Measurements from ENCODE around the gene CLECL1.
A peak's percentile ranks its signal among the peaks of the same experiment; 100 is the strongest.
"Not testable (repeated sequence)": the region's sequence is repeated elsewhere in the genome, so short reads cannot be mapped to it uniquely, and the experiment has no call there.

CLECL1 gene

DNA sequence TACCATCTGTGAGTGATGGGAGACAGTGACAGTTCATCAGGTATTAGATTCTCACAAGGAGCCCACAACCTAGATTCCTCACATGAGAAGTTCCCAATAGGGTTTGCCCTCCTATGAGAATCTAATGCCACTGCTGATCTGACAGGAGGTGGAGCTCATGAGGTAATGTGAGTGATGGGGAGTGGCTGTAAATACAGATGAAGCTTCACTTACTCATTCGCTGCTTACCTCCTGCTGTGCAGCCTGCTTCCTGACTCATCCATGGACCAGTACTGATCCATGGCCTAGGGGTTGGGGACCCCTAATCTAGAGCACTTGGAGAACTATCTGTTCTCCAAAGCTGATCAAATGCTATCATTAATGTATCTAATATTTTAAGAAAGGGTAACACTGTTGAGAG lies 45.7 kb downstream of the CLECL1 start:
- no peak for DNase-seq (ENCODE audit: low read depth)
- TF ChIP-seq, protein P1, sequence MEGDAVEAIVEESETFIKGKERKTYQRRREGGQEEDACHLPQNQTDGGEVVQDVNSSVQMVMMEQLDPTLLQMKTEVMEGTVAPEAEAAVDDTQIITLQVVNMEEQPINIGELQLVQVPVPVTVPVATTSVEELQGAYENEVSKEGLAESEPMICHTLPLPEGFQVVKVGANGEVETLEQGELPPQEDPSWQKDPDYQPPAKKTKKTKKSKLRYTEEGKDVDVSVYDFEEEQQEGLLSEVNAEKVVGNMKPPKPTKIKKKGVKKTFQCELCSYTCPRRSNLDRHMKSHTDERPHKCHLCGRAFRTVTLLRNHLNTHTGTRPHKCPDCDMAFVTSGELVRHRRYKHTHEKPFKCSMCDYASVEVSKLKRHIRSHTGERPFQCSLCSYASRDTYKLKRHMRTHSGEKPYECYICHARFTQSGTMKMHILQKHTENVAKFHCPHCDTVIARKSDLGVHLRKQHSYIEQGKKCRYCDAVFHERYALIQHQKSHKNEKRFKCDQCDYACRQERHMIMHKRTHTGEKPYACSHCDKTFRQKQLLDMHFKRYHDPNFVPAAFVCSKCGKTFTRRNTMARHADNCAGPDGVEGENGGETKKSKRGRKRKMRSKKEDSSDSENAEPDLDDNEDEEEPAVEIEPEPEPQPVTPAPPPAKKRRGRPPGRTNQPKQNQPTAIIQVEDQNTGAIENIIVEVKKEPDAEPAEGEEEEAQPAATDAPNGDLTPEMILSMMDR (conservative IDR thresholded peaks at IDR 0.05; ENCODE audit: low read depth, low read length) = no peak
- no peak overlapping the region for H3K4me3 ChIP-seq (ENCODE audit: low read length)

GRCh38 chr12:9685915-9686314 lies 47.0 kb downstream of the CLECL1 start:
- TF ChIP-seq, protein P1 (conservative IDR thresholded peaks at IDR 0.05; ENCODE audit: low read depth, low read length) = no peak
- no peak for DNase-seq (ENCODE audit: low read depth)
- no peak overlapping the region for H3K4me3 ChIP-seq (ENCODE audit: low read length)

- DNase-seq (ENCODE audit: low read depth); H3K4me3 ChIP-seq (ENCODE audit: low read length): not testable (repeated sequence)
Measured at GRCh38 chr12:9685366-9685765, 47.5 kb downstream of the CLECL1 start.

GRCh38 chr12:9682949-9683348 lies 49.9 kb downstream of the CLECL1 start:
- H3K4me3 ChIP-seq (ENCODE audit: low read length); DNase-seq (ENCODE audit: low read depth): not testable (repeated sequence)

GRCh38 chr12:9682508-9682907 lies 50.4 kb downstream of the CLECL1 start:
- not testable (repeated sequence) for H3K4me3 ChIP-seq (ENCODE audit: low read length); DNase-seq (ENCODE audit: low read depth)

DNA sequence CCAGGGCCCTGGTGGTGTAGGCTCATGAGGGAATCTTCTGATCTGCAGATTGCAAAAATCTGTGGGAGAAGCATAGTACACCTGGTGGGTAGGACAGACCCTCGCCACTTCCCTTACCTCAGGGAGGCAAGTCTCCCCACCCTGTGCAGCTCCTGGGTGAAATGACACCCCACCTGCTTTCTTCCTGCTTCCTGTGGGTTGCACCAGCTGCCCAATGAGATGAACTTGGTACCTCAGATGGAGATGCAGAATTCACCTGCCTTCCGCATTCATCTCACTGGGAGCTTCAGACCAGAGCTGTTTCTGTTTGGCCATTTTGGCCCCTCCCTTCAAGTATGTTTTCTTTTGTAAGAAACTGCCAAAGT lies 58.7 kb downstream of the CLECL1 start:
- TF ChIP-seq, protein P1 (conservative IDR thresholded peaks at IDR 0.05; ENCODE audit: low read depth, low read length) = no peak
- no peak overlapping the region for H3K4me3 ChIP-seq (ENCODE audit: low read length)
- no peak for DNase-seq (ENCODE audit: low read depth)

DNA sequence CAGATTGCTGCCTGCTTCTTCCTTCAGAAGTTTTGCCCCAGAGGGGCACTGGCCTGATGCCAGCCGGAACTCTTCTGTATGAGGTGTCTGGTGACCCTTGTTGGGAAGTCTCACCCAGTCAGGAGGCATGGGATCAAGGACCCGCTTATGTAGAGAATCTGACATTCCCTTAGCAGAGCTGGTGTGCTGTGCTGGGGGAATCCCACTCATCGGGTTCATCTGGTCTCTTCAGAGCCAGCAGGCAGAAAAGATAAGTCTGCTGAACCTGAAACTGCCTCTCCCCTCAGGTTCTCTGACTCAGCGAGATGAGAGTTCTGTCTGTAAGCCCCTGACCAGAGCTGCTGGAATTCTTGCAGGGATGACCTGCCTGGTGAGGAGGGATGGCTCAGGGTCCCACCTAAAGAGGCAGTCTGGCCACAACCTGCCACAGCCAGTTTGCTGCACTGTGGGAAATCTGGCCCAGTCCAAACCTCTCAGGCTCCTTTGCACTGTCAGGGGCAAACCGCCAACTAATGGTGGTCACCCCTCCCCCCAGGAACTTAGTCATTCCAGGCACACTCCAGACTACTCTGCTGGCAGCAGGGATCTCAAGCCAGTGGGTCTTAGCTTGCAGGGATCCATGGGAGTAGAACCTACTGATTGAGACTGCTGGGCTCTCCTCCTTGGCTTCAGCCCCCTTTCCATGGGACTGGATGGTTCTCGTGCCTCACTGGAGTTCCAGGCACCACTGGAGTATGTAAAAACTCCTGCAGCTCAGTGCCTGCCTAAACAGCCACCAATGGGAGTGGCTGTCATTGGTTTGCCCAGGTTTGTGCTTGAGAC lies 59.3 kb downstream of the CLECL1 start:
- TF ChIP-seq, protein P1 (conservative IDR thresholded peaks at IDR 0.05; ENCODE audit: low read depth, low read length) = no peak
- DNase-seq (ENCODE audit: low read depth) = peak; percentile 66
- H3K4me3 ChIP-seq (ENCODE audit: low read length) = no peak overlapping the region

All from retinal pigment epithelial cell (primary cell).